Panc1 (cell line): ENCODE results near the gene SMG6. TPM values are rescaled to one million over a fixed set of nuclear protein-coding genes. Genes with fewer than 3 reads are reported as not detected.

ENCODE experiments used
- ATAC-seq: fragments of 200-7000 bp; cut with Tn5 transposase; 2 replicates; pipeline ENCODE4 v1.9.1; 2020; ENCODE audit warnings: mild to moderate bottlenecking, moderate library complexity
- BruUV-seq: library from RNA; stranded (reverse); fragments of 400-500 nt; replicated peaks from 2 replicates; lab custom pipeline; 2021; lab: Mats Ljungman, UMichigan
- CTCF ChIA-PET: fragments of 300-600 bp; sonication (Branson Sonifier 250); formaldehyde crosslinking; loops from one replicate; lab custom pipeline; 2022; ENCODE audit warnings: antibody characterized with exemption; lab: Charles Lee
- POLR2A ChIA-PET: fragments of 300-600 bp; sonication (Branson Sonifier 250); formaldehyde crosslinking; loops from one replicate; lab custom pipeline; 2022; ENCODE audit warnings: antibody characterized with exemption; lab: Charles Lee
- DNase-seq: peaks from one replicate; pipeline ENCODE4 v3.0.0-alpha.2; 2010; ENCODE audit warnings: low read depth, low spot score
- H3K27ac ChIP-seq: 2 replicates; pipeline ENCODE4 v1.5.1; 2011; ENCODE audit warnings: mild to moderate bottlenecking, low read length, inconsistent platforms
- H3K27me3 ChIP-seq: fragments of 200-500 bp; sonication (Bioruptor generic); 2 replicates; pipeline ENCODE4 v1.6.0; 2014; ENCODE audit warnings: low read length, inconsistent platforms; ENCODE audit not compliant: control insufficient read depth, insufficient read depth
- H3K36me3 ChIP-seq: fragments of 200-500 bp; sonication (Bioruptor generic); 2 replicates; pipeline ENCODE4 v1.5.1; 2014; ENCODE audit warnings: inconsistent platforms, mild to moderate bottlenecking, low read length, moderate library complexity; ENCODE audit not compliant: control insufficient read depth, insufficient read depth
- H3K4me1 ChIP-seq: 2 replicates; pipeline ENCODE4 v1.5.1; 2011; ENCODE audit warnings: inconsistent platforms, mild to moderate bottlenecking, low read length, moderate library complexity; ENCODE audit not compliant: control insufficient read depth, insufficient read depth
- H3K4me3 ChIP-seq, 2 experiments: 2 replicates each; pipeline ENCODE4 v1.5.1; 2011 to 2012; ENCODE audit warnings: low read depth in 2 of 2, low read length in 2 of 2, mild to moderate bottlenecking in 2 of 2, inconsistent platforms in 1 of 2, moderate library complexity in 1 of 2
- H3K9me3 ChIP-seq: fragments of 200-500 bp; sonication (Bioruptor generic); 2 replicates; pipeline ENCODE4 v1.5.1; 2014; ENCODE audit warnings: low read depth, mild to moderate bottlenecking, inconsistent platforms, low read length, moderate library complexity; ENCODE audit not compliant: control insufficient read depth, insufficient read depth
- CTCF ChIP-seq: fragments of 450-650 bp; IDR thresholded peaks from 2 replicates; pipeline ENCODE4 v1.5.1; 2017; ENCODE audit warnings: mild to moderate bottlenecking
- POLR2AphosphoS5 ChIP-seq: IDR thresholded peaks from 2 replicates; pipeline ENCODE4 v1.6.1; 2012; ENCODE audit warnings: mild to moderate bottlenecking, low read depth, low read length, moderate library complexity
- REST ChIP-seq, 2 experiments: IDR thresholded peaks; 2 replicates each; pipeline ENCODE4 v1.6.1; 2011 to 2012; ENCODE audit warnings: low read depth in 2 of 2, control low read depth in 1 of 2, low read length in 1 of 2, mild to moderate bottlenecking in 1 of 2, moderate library complexity in 1 of 2; ENCODE audit not compliant: insufficient read depth in 1 of 2
- SIN3A ChIP-seq: IDR thresholded peaks from 2 replicates; pipeline ENCODE4 v1.6.1; 2012; ENCODE audit warnings: low read depth, mild to moderate bottlenecking, low read length, moderate library complexity, borderline replicate concordance; ENCODE audit not compliant: insufficient read depth
- TCF7L2 ChIP-seq: IDR thresholded peaks from 2 replicates; pipeline ENCODE4 v1.6.1; 2011; ENCODE audit warnings: mild to moderate bottlenecking, low read depth, low read length, inconsistent platforms
- in situ Hi-C: cut with HindIII; loops from 2 replicates; pipeline ENCODE4 v1.10.0; 2016; ENCODE audit warnings: low sequenced_read_pairs, low pct_unique_long_range_greater_than_20kb
- intact Hi-C: fragments of 100-400 bp; cut with micrococcal nuclease; formaldehyde crosslinking; loops from one replicate; pipeline ENCODE4 v1.10.0; 2022; ENCODE audit not compliant: unreplicated experiment
- total RNA-seq: library from RNA; stranded (reverse); gene quantifications from one replicate; pipeline ENCODE4 v1.2.1, GENCODE V29; 2021; ENCODE audit not compliant: unreplicated experiment

SMG6 gene
- total RNA-seq, 1 experiment from 2014 or later = 17.8 TPM

GRCh38 chr17:2053380-2054261, 250.0 kb downstream of the SMG6 start:
- intact Hi-C loops (loop anchor here (2.0 kb wide), 1 partner anchor 191 kb away; no protein-coding TSS in a partner anchor), in situ Hi-C loops (no loop called here)
- CTCF ChIA-PET = interaction anchor here (0.9 to 1.9 kb wide), 2 partner anchors 192 to 195 kb away, joined by 4 to 17 read pairs; no protein-coding TSS in a partner anchor
- H3K36me3 ChIP-seq = no peaks in the 10 kb centered on the region
- H3K4me1 ChIP-seq = peaks cover 2% of the 10 kb centered on the region; the same call in 1 of the 2 replicates
- BruUV-seq = no TSS peak
- TF ChIP-seq SIN3A = no peak
- no peak for TF ChIP-seq REST (IDR thresholded peaks at IDR 0.05; ENCODE audit: insufficient read depth in 1 of 2, low read depth in 2 of 2, low read length in 1 of 2)
- TF ChIP-seq CTCF = peak; percentile 89
- DNase-seq = no peak
- POLR2A ChIA-PET = no interaction called here
- H3K27me3 ChIP-seq = no peaks in the 10 kb centered on the region
- peak; percentile 41 for ATAC-seq
- no peaks in the 10 kb centered on the region for H3K9me3 ChIP-seq
- H3K27ac ChIP-seq = 0 out of 2 replicates have a peak overlapping the region, but pooled peaks have one; percentile 34
- peak overlapping the region; percentile 46 to 62 for H3K4me3 ChIP-seq

- in situ Hi-C loops (no loop called here), intact Hi-C loops (no loop called here)
- TF ChIP-seq POLR2AphosphoS5 = no peak
- no peak for TF ChIP-seq TCF7L2
- TF ChIP-seq SIN3A = no peak
- TF ChIP-seq REST (IDR thresholded peaks at IDR 0.05; ENCODE audit: insufficient read depth in 1 of 2, low read depth in 2 of 2, low read length in 1 of 2) = no peak
- no peak for TF ChIP-seq CTCF
- peaks cover 4% of the 10 kb centered on the region; the same call in 1 of the 2 replicates for H3K4me1 ChIP-seq
- no peaks in the 10 kb centered on the region for H3K27me3 ChIP-seq
- POLR2A ChIA-PET = no interaction called here
- CTCF ChIA-PET = interaction anchor here (1.7 kb wide), 1 partner anchor 193 kb away, joined by 4 read pairs; no protein-coding TSS in a partner anchor
- no peaks in the 10 kb centered on the region for H3K36me3 ChIP-seq
- no peak for DNase-seq
- no peak overlapping the region for H3K27ac ChIP-seq
- ATAC-seq = no peak
- BruUV-seq = no TSS peak
- H3K4me3 ChIP-seq = no peak overlapping the region
- no peaks in the 10 kb centered on the region for H3K9me3 ChIP-seq
Measured at GRCh38 chr17:2051933-2052559, 251.5 kb downstream of the SMG6 start.
